ENCODE data around the gene SUCO. TPM values are rescaled to one million over a fixed set of nuclear protein-coding genes. Genes with fewer than 3 reads are reported as not detected.

Gene SUCO
- total RNA-seq, 1 donor: 41.6 TPM

- Histone ChIP-seq H3K27ac (ENCODE audit: low read depth, low read length) (no peak overlapping the region), H3K4me2 (ENCODE audit: insufficient read depth, low read length) (peak overlapping the region; percentile 59), H3K9me3 (ENCODE audit: low read depth, low read length) (no peaks in the 10 kb centered on the region), H3K4me3 (ENCODE audit: insufficient read depth, low read length) (no peak overlapping the region), H4K20me1 (ENCODE audit: insufficient read depth, low read length) (no peaks in the 10 kb centered on the region), H3K27me3 (ENCODE audit: insufficient read depth, low read length) (peaks cover 3% of the 10 kb centered on the region), H2AFZ (ENCODE audit: low read length) (no peak overlapping the region), H3K79me2 (ENCODE audit: insufficient read depth, low read length) (no peaks in the 10 kb centered on the region), H3K4me1 (ENCODE audit: insufficient read depth, low read length) (peaks cover 10% of the 10 kb centered on the region), H3K36me3 (ENCODE audit: insufficient read depth, low read length) (no peaks in the 10 kb centered on the region)
- TF ChIP-seq, protein P1, sequence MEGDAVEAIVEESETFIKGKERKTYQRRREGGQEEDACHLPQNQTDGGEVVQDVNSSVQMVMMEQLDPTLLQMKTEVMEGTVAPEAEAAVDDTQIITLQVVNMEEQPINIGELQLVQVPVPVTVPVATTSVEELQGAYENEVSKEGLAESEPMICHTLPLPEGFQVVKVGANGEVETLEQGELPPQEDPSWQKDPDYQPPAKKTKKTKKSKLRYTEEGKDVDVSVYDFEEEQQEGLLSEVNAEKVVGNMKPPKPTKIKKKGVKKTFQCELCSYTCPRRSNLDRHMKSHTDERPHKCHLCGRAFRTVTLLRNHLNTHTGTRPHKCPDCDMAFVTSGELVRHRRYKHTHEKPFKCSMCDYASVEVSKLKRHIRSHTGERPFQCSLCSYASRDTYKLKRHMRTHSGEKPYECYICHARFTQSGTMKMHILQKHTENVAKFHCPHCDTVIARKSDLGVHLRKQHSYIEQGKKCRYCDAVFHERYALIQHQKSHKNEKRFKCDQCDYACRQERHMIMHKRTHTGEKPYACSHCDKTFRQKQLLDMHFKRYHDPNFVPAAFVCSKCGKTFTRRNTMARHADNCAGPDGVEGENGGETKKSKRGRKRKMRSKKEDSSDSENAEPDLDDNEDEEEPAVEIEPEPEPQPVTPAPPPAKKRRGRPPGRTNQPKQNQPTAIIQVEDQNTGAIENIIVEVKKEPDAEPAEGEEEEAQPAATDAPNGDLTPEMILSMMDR (IDR thresholded peaks at IDR 0.05; ENCODE audit: extremely low read depth, low read depth, low read length): no peak
- no peak for DNase-seq (ENCODE audit: insufficient read length, low spot score, missing footprints)
These were observed 36.3 kb upstream of the SUCO start for GRCh38 chr1:172496678-172497077.

GRCh38 chr1:172497230-172497629, 35.7 kb upstream of the SUCO start:
- Histone ChIP-seq H2AFZ (ENCODE audit: low read length) (peak overlapping the region; percentile 60), H3K36me3 (ENCODE audit: insufficient read depth, low read length) (no peaks in the 10 kb centered on the region), H3K4me2 (ENCODE audit: insufficient read depth, low read length) (peak overlapping the region; percentile 59), H3K27me3 (ENCODE audit: insufficient read depth, low read length) (peaks cover 3% of the 10 kb centered on the region), H3K9me3 (ENCODE audit: low read depth, low read length) (no peaks in the 10 kb centered on the region), H3K4me3 (ENCODE audit: insufficient read depth, low read length) (peak overlapping the region; percentile 6), H4K20me1 (ENCODE audit: insufficient read depth, low read length) (no peaks in the 10 kb centered on the region), H3K79me2 (ENCODE audit: insufficient read depth, low read length) (no peaks in the 10 kb centered on the region), H3K4me1 (ENCODE audit: insufficient read depth, low read length) (peaks cover 10% of the 10 kb centered on the region), H3K27ac (ENCODE audit: low read depth, low read length) (no peak overlapping the region)
- TF ChIP-seq, protein P1 (IDR thresholded peaks at IDR 0.05; ENCODE audit: extremely low read depth, low read depth, low read length): no peak
- DNase-seq (ENCODE audit: insufficient read length, low spot score, missing footprints): peak; percentile 87

DNA sequence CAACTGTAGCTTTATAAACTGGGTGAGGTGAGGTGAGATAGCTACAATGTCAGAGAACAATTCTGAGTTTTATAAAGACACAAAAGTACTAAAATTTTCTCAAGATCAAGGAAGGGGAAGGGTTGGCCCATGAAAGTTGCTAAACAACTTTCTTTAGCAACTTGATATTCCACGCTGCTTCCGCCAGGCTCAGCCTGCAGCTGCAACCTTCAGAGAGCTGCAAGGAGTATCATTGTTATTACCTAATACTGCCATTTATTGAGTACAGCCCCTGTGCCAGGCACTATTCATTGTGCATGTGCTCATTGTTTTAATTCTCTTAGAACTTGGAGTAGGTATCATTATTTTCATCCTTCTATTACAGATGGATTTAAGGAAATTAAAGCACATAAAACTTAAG, 34.1 kb upstream of the SUCO start:
- no peaks in the 10 kb centered on the region for H4K20me1 ChIP-seq (ENCODE audit: insufficient read depth, low read length)
- no peaks in the 10 kb centered on the region for H3K79me2 ChIP-seq (ENCODE audit: insufficient read depth, low read length)
- H3K27me3 ChIP-seq (ENCODE audit: insufficient read depth, low read length): peaks cover 6% of the 10 kb centered on the region
- DNase-seq (ENCODE audit: insufficient read length, low spot score, missing footprints): no peak
- no peaks in the 10 kb centered on the region for H3K9me3 ChIP-seq (ENCODE audit: low read depth, low read length)
- TF ChIP-seq, protein P1 (IDR thresholded peaks at IDR 0.05; ENCODE audit: extremely low read depth, low read depth, low read length): no peak
- H3K4me2 ChIP-seq (ENCODE audit: insufficient read depth, low read length): no peak overlapping the region
- peaks cover 10% of the 10 kb centered on the region for H3K4me1 ChIP-seq (ENCODE audit: insufficient read depth, low read length)
- H3K27ac ChIP-seq (ENCODE audit: low read depth, low read length): no peak overlapping the region
- H3K4me3 ChIP-seq (ENCODE audit: insufficient read depth, low read length): no peak overlapping the region
- H3K36me3 ChIP-seq (ENCODE audit: insufficient read depth, low read length): no peaks in the 10 kb centered on the region
- H2AFZ ChIP-seq (ENCODE audit: low read length): no peak overlapping the region

GRCh38 chr1:172499636-172500141, 33.3 kb upstream of the SUCO start:
- no peak overlapping the region for H3K4me3 ChIP-seq (ENCODE audit: insufficient read depth, low read length)

More at GRCh38 chr1:172499636-172500141, 33.3 kb upstream of the SUCO start:
- Histone ChIP-seq H2AFZ (ENCODE audit: low read length) (no peak overlapping the region), H3K79me2 (ENCODE audit: insufficient read depth, low read length) (no peaks in the 10 kb centered on the region), H3K36me3 (ENCODE audit: insufficient read depth, low read length) (no peaks in the 10 kb centered on the region), H3K27me3 (ENCODE audit: insufficient read depth, low read length) (peaks cover 6% of the 10 kb centered on the region), H4K20me1 (ENCODE audit: insufficient read depth, low read length) (no peaks in the 10 kb centered on the region), H3K4me1 (ENCODE audit: insufficient read depth, low read length) (peaks cover 10% of the 10 kb centered on the region), H3K9me3 (ENCODE audit: low read depth, low read length) (no peaks in the 10 kb centered on the region), H3K27ac (ENCODE audit: low read depth, low read length) (no peak overlapping the region), H3K4me2 (ENCODE audit: insufficient read depth, low read length) (no peak overlapping the region)
- no peak for DNase-seq (ENCODE audit: insufficient read length, low spot score, missing footprints)
- TF ChIP-seq, protein P1 (IDR thresholded peaks at IDR 0.05; ENCODE audit: extremely low read depth, low read depth, low read length): no peak
